Measurements from ENCODE around the gene WDR13.
A peak's percentile ranks its signal among the peaks of the same experiment; 100 is the strongest.
"Not testable (repeated sequence)": the region's sequence is repeated elsewhere in the genome, so short reads cannot be mapped to it uniquely, and the experiment has no call there.

Gene WDR13

GRCh38 chrX:48597353-48598264, at the start of gene WDR13:
WDR13 (plus strand) TSS chrX:48597492; CDS start chrX:48597997, 505 bp downstream.
- DNase-seq (ENCODE audit: low read depth) = peak; percentile 86
- no peak for TF ChIP-seq CTCF (IDR thresholded peaks at IDR 0.05; ENCODE audit: low read depth, low read length, missing control alignments)
- H3K4me3 ChIP-seq (ENCODE audit: low read depth, low read length) = peak within 1 kb of the TSS; percentile 61
- in situ Hi-C loops (cut with HindIII; ENCODE audit: low sequenced_read_pairs) = no loop called here

DNA sequence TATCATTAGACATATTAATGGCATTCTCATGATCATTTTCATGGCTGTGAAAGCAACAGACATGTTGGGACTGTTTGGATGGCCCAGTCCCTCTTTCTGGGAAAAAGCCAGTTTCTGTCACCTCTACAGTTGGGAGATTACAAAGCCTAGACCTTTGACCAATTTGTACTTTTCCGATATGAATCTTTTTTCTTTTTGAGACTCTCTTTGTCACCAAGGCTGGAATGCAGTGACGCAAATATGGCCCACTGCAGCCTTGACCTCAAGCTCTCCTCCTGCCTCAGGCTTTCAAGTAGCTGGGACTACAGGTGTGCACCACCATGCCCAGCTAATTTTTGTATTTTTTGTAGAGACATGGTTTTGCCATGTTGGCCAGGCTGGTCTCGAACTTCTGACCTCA, 48.4 kb upstream of the WDR13 start:
- no peak for DNase-seq (ENCODE audit: low read depth)
- TF ChIP-seq CTCF (IDR thresholded peaks at IDR 0.05; ENCODE audit: low read depth, low read length, missing control alignments) = no peak
- in situ Hi-C loops (cut with HindIII; ENCODE audit: low sequenced_read_pairs) = no loop called here
- H3K4me3 ChIP-seq (ENCODE audit: low read depth, low read length) = no peak overlapping the region

GRCh38 chrX:48555731-48556325, 41.5 kb upstream of the WDR13 start:
- in situ Hi-C loops (cut with HindIII; ENCODE audit: low sequenced_read_pairs); H3K4me3 ChIP-seq (ENCODE audit: low read depth, low read length); DNase-seq (ENCODE audit: low read depth): not testable (repeated sequence)

GRCh38 chrX:48558271-48558670, 39.0 kb upstream of the WDR13 start:
- H3K4me3 ChIP-seq (ENCODE audit: low read depth, low read length) = no peak overlapping the region
- in situ Hi-C loops (cut with HindIII; ENCODE audit: low sequenced_read_pairs) = no loop called here
- DNase-seq (ENCODE audit: low read depth) = peak; percentile 32
- TF ChIP-seq CTCF (IDR thresholded peaks at IDR 0.05; ENCODE audit: low read depth, low read length, missing control alignments) = no peak

DNA sequence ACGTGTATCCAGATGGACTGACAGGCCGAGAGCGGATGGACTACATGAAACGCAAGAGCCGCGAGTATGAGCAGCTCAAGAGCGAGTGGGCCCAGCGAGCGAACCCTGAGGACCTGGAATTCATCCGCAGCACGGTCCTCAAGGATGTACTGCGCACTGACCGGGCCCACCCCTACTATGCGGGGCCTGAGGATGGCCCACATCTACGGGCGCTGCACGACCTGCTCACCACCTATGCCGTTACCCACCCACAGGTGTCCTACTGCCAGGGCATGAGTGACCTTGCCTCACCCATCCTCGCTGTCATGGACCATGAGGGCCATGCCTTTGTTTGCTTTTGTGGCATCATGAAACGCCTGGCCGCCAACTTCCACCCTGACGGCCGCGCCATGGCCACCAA, 37.7 kb upstream of the WDR13 start:
- no peak for DNase-seq (ENCODE audit: low read depth)
- TF ChIP-seq CTCF (IDR thresholded peaks at IDR 0.05; ENCODE audit: low read depth, low read length, missing control alignments) = no peak
- H3K4me3 ChIP-seq (ENCODE audit: low read depth, low read length) = no peak overlapping the region
- in situ Hi-C loops (cut with HindIII; ENCODE audit: low sequenced_read_pairs) = no loop called here

GRCh38 chrX:48560056-48560455, 37.2 kb upstream of the WDR13 start:
- in situ Hi-C loops (cut with HindIII; ENCODE audit: low sequenced_read_pairs) = no loop called here
- no peak for TF ChIP-seq CTCF (IDR thresholded peaks at IDR 0.05; ENCODE audit: low read depth, low read length, missing control alignments)
- H3K4me3 ChIP-seq (ENCODE audit: low read depth, low read length) = no peak overlapping the region
- no peak for DNase-seq (ENCODE audit: low read depth)

DNA sequence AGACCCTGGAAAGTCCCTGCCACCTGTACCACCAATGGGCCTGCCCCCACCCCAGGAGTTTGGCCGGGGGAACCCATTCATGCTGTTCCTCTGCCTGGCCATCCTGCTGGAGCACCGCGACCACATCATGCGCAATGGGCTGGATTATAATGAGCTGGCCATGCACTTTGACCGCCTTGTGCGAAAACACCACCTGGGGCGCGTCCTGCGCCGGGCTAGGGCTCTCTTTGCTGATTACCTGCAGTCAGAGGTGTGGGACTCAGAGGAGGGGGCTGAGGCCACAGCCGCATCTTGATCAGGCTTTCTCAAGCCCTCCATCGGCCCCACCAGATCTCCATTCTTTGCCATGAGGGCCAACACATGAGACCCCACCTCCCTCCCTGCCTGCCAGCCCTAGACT, 36.6 kb upstream of the WDR13 start:
- in situ Hi-C loops (cut with HindIII; ENCODE audit: low sequenced_read_pairs) = no loop called here
- no peak for DNase-seq (ENCODE audit: low read depth)
- no peak for TF ChIP-seq CTCF (IDR thresholded peaks at IDR 0.05; ENCODE audit: low read depth, low read length, missing control alignments)
- no peak overlapping the region for H3K4me3 ChIP-seq (ENCODE audit: low read depth, low read length)

Measured in astrocyte of the cerebellum (primary cell).